GM21390 (cell line): Measurements from ENCODE around the gene SMAD6.

Source experiments
- ATAC-seq: cut with Tn5 transposase; IDR thresholded peaks from one replicate; pipeline ENCODE4 v1.9.1; 2021; ENCODE audit not compliant: unreplicated experiment

SMAD6 gene

DNA sequence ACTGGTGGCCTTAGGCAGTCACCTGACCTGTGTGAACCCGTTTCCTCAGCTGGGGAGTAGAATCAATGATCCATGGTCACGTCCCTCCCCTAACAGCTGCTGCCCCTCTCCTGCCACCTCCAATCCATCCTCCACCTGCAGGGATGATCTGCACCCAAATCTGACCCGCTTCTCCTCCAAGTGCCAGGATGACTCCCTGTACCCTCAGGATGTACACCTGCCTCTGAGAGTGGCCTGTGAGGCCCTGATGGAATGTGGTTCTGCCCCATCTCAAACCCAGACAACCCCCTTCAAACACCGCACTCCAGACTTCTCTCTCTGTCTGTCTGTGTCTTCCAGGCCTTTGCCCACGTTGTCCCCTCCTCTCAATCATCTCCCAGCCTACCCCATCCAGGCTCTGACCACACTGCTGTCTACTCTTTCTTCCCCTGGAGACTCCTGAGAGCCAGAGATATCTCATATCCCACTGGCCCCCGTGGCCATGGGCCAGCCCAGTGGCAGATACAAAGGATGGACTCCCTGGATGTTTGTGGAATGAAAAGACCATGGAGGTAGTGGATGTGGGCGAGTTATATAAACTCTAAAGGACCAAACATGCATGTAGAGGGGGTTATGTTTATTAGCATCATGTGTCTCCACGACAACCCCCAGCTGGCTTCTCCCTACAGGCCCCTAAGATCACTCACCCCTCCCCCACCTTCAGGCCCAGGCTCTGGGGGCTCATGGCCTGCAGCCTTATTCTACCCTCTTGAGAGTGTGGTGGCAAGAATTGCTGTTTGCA is 84.9 kb downstream of the SMAD6 start:
- no peak for ATAC-seq

- no peak for ATAC-seq
These were observed 85.4 kb downstream of the SMAD6 start for GRCh38 chr15:66787489-66787871.

- ATAC-seq = no peak
These were observed 86.0 kb downstream of the SMAD6 start for GRCh38 chr15:66788024-66788423.

DNA sequence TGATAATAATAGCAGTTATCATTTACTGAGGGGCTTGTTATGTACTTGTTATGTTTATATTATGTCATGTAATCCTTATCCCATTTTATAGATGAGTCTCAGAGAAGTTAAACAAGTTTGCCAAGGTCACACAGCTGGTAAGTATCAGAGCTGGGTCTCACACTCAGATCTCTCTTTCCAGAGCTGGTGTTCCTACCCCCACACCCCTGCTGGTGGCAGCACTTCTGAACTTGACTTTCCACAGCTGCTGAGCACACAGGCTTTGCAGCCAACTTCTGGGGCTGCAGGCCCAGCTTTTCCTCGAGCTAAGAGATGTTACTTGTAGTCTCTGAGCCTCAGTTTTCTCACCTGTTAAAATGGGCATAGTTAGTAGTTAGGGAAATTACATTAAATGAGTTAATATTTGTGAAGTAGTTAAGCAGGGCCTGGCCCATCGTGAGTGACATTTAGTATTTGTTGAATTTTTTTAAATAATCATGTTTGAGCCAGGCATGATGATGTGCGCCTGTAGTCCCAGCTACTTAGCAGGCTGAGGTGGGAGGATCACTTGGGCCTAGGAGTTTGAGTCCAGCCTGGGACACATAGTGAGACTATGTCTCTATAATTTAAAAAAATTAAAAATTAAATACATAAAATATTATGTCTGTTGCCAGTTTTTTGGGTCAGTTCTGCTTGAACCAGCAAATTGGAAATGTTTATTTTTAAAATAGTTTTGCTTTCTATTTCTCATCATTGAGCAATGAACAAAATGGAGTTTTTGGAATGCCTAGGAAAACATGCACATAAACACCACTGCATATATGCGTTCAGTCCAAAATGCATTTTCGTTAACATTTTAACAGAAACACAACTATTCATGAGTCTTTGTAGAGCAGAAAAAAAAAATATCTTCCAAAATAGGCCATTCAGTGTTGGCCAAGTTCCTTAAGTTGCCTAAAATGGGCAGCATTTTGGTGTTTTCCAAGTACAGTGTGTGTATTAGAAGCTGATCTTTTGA is 87.3 kb downstream of the SMAD6 start:
- ATAC-seq = no peak

DNA sequence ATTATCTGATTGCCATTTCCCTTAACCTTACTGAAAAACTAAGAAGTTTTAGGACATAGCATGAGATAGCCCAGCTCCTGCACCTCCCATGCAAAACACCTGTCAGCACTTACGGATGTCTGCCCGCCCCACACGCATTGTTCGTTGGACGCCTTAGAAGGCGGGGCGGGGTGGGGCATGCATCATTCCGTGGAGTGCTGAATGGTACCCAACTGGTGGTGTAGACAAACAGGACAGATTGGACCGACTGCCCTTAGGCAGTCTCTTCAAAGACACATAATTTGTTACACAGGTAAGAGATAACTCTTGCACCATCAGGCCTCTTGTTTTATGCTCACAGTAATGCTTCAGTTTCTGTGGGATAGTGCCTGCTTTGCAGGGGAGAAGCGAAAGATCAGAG is 93.8 kb downstream of the SMAD6 start:
- ATAC-seq = no peak

DNA sequence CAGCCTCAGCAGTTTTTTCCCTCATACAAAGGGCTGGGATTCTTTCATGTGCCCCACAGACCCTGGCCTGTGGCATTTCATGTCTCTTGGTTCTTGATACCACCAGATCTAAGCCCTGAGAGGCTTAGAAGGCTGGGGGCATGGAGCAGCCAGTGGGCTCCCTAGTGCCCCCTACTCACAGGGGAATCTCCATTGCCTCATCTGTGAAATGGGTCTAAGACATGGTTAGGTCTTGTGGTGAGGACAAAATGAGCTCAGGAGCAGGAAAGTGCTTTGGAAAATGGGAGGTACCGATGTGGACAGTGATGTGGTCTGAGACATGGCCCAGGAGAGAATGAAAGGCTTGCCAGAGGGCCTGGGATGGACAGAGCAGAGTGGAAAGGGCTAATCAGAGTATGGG is 94.3 kb downstream of the SMAD6 start:
- ATAC-seq = no peak

DNA sequence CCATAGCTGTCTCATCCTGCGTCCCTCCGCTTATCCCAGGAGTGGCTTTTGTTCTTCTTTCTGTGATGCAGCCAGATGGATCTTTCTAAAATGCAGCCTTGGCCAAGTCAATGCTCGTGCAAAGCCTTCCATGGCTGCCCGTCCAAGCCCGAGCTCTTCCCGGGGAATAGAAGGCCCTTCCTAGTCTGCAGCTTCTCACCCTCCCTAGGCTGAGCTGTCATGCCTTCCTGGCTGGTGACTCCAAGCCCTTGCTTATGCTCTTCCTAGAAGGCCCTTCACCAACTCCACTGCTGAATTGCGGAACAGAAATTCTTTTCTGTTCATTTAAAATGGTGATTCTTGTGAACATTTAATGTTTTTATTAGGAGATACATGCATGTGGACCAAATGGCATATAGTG is 95.9 kb downstream of the SMAD6 start:
- ATAC-seq = no peak

- ATAC-seq = no peak
These were observed 96.5 kb downstream of the SMAD6 start for GRCh38 chr15:66798426-66799061.

- ATAC-seq = no peak
These were observed 97.2 kb downstream of the SMAD6 start for GRCh38 chr15:66799242-66799641.

DNA sequence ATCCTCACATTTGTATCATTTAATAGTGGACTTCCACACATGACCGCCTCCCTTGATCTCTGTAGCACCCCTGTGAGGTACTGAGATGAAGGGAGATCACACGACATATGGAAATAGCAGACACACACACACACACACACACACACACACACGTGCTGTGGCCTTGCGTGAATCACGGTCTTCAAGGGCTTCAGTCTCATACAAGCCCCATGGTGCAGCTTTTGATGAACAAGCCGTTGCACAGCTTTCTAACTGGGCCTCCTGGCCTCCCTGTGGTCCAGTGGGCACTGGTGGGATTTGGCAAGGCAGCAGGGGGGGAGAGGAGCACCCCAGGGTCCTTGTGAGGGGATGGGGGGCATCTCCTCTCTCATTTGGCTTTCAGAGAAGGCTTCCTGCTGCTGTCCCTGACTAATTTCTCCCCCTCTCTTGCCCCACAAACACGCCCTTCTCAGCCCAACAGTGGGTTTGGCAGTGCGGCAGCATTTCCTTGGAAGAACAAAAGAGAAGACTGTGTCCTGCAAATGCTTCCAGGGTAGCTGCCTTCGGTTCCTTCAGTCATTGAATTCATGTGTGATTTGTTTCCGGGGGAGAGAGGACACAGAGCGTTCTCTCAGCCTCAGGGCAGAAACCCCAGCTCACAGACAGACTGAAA is 98.7 kb downstream of the SMAD6 start:
- ATAC-seq = no peak

DNA sequence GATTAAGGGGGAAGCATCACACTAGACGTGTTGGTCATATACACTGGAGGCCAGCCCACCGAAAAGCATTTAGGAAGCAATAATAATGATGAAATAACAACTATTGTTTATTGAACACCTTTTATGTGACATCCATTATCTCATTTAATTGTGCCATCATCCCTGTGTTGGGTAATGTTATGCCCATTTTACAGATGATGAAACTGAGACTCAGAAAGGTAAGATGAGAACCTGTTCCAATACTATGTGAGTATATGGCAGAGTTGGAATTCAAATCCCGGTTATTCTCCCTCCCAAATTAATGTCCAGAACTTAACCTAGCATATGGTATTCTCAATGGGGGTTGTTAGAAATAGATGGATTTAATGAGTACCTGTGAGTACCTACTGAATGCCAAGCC is 99.2 kb downstream of the SMAD6 start:
- no peak for ATAC-seq

DNA sequence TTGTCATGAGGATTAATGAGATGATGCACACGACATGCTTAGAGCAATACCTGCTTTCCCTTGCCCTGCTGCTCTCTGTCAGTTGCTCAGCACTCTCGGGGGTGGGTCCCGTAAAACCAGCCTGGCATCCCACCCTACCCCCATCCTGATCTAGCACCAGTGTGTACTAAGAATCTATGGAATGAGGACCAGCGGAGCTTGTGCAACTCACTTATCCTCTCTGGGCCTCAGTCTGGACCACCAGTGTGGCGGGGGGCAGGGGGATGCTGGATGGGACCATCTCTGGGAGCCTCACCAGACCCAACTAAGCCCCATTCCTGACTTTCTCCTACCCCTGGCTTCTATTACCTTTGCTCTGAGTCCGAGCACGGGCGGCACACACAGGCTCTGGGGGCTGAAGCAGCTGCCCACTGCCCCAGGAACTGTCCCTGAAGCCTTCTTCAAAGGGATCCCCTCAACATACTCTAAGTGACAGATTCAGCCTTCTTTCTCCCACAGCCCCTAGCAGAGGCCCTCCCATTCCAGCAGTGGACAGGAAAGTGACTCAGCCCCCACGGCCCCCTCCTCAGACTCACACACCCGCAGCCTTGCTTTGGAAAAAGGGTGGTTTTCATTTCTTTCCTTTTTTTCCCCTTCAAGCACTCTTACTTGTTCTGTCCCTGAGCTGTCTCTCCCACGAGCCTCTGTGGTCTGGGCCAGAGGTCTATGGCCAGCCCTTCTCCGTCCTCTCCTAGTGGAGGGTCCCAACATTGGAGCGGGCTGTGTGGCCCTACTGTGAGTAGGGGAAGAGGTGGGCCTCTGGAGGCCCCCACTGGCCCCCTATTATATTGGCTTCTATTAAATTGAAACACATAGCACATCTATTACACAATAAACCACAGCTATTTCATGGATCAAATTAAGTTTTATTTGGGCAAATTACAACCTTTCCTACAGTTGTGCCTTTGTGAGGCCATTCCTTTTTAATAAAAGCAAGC is 100.3 kb downstream of the SMAD6 start:
- no peak for ATAC-seq

GRCh38 chr15:66803182-66803729 is 101.2 kb downstream of the SMAD6 start:
- no peak for ATAC-seq

DNA sequence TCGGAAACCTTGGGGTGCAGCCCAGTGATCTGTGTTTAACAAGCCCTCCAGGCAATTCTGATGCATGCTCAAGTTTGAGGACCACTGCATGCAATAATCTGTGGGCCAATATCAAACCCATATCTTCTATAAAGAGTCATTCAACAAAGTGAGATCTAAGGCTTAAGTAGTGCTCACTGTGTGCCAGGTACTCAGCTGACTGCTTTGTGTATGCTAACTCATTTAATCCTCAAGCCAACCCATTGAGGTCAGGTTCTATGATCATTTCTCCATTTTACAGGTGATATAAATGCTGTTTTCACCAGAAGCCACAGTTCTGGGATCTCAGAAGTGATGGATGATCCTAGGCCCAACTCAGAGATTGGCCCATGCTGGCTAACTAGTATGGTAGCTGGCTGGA is 101.7 kb downstream of the SMAD6 start:
- no peak for ATAC-seq

- no peak for ATAC-seq
These were observed 103.3 kb downstream of the SMAD6 start for GRCh38 chr15:66805202-66805885.

GRCh38 chr15:66808181-66808824 is 106.3 kb downstream of the SMAD6 start:
- no peak for ATAC-seq

- ATAC-seq = no peak
These were observed 107.6 kb downstream of the SMAD6 start for GRCh38 chr15:66809664-66810063.

DNA sequence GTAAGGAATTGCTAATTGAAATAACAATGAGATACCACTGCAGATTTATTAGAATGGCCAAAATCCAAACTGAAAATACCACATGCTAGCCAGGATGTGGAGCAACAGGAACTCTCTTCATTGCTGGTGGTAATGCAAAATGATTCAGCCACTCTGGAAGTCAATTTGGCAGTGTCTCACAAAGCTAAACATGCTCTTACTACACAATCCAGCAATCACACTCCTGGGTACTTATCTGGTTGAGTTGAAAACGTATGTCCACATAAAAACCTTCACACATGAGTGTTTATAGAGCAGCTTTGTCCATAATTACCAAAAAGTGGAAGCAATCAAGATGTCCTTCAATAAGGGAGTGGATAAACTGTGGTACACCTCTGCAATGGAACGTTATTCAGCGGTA is 113.3 kb downstream of the SMAD6 start:
- no peak for ATAC-seq

DNA sequence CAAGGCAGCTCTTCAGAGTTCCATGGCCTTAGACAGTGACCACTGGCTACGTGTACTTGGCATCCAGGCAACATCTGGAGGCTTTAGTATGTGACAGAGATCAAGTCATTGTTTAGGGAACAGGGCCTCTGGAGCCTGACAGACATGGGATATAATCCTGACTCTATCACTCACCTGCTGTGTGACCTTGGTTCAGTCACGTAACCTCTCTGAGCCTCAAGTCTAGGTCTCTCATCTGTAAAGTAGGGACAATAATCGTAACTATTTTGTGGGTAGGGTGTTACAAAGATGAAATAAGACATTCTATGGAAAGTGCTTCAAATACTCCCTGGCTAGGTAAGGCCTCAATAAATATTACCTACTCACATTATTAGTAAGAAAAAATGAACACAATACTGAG is 114.2 kb downstream of the SMAD6 start:
- ATAC-seq = no peak
